Globus pallidus (tissue), 1 donor: ENCODE results near the gene TNFSF13B.
A peak's percentile ranks its signal among the peaks of the same experiment; 100 is the strongest.
"Not testable (repeated sequence)": the region's sequence is repeated elsewhere in the genome, so short reads cannot be mapped to it uniquely, and the experiment has no call there.

Experiments used
- DNase-seq: peaks from one replicate; pipeline ENCODE4 v3.0.0-alpha.2; 2015; ENCODE audit warnings: low spot score

Gene TNFSF13B, protein sequence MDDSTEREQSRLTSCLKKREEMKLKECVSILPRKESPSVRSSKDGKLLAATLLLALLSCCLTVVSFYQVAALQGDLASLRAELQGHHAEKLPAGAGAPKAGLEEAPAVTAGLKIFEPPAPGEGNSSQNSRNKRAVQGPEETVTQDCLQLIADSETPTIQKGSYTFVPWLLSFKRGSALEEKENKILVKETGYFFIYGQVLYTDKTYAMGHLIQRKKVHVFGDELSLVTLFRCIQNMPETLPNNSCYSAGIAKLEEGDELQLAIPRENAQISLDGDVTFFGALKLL

DNA sequence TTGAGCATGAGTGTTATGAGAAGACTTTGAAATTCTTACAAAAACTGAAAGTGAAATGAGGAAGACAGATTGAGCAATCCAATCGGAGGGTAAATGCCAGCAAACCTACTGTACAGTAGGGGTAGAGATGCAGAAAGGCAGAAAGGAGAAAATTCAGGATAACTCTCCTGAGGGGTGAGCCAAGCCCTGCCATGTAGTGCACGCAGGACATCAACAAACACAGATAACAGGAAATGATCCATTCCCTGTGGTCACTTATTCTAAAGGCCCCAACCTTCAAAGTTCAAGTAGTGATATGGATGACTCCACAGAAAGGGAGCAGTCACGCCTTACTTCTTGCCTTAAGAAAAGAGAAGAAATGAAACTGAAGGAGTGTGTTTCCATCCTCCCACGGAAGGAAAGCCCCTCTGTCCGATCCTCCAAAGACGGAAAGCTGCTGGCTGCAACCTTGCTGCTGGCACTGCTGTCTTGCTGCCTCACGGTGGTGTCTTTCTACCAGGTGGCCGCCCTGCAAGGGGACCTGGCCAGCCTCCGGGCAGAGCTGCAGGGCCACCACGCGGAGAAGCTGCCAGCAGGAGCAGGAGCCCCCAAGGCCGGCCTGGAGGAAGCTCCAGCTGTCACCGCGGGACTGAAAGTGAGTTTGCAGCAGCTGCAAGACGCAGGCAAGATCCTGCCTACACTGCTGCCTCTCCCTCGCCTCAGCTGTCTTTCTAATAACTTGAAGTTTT is at the start of gene TNFSF13B:
TNFSF13B (plus strand) TSS at position 118 of the 728 bp plus-strand sequence; CDS start at position 296, 178 bp downstream.
- peak; percentile 49 for DNase-seq

DNA sequence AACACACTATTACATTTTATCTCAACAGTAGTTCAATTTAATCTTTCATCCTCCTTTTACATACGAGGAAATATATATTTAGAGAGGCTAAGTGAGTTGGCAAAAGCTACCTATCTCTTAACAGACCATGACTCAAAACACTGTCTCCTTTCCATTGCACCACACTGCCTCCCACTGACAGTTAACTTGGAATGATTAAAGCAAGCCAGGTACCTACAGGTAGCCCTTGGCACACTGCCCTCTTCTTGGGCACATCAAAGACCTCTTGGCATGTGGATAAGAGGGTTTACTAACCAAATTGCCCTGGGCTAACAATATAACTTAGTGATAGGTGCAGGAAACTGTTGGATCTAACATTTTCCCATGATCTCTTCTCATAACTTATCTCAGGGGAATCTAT is 49.5 kb upstream of the TNFSF13B start:
- DNase-seq = no peak

- no peak for DNase-seq
Measured at GRCh38 chr13:108223687-108224503, 45.6 kb upstream of the TNFSF13B start.

- DNase-seq = no peak
Measured at GRCh38 chr13:108225440-108225839, 44.1 kb upstream of the TNFSF13B start.

DNA sequence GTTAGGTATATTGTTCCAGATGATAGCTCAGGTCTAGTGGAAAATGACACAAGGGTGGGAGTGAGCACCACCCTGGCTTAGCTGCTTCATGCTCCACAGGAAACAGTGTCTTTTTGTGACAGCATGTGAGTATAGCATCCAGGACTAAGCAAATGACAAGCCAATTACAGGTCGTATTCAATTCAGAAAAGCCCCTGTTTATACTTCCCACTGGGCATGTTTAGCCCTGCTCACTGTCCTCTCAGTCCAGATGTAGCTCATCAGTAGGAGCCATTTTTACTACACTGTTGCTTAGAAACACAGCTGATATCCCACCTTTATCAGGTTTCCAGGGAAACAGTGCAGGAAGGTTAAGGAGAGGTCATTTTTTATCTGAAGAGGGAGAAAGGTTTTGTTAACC is 43.3 kb upstream of the TNFSF13B start:
- no peak for DNase-seq

DNA sequence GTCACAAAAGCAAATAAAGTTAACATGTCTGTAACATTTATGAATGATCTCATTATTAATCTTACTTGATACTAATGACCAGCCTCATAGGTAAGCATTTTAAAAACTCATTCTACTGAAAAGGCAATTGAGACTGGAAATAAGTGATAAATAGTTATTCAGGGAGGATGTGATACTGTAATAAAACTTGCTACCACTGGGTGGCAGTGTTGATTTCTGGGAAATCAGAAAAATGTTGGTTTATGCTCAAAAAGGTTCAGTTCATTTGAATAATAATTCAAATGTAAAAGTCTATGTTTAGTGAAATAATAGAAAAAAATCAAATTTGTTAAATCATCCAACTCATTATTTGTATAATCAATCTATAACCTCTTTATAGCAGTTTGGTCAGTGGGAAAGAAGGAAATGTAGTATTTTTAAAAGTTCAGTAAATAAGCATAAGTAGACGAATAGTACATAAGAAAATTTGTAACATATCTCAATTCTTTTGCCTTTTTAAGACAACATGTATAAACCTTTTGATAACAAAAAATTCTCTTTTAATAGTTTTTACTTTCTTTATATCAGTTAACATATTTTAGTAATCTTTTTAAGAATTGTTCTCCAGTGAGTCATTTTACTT is 41.8 kb upstream of the TNFSF13B start:
- DNase-seq = peak; percentile 29

GRCh38 chr13:108230377-108230776 is 39.1 kb upstream of the TNFSF13B start:
- DNase-seq = no peak

- DNase-seq = no peak
Measured at GRCh38 chr13:108249150-108249549, 20.4 kb upstream of the TNFSF13B start.

- no peak for DNase-seq
Measured at GRCh38 chr13:108257248-108257647, 12.3 kb upstream of the TNFSF13B start.

DNA sequence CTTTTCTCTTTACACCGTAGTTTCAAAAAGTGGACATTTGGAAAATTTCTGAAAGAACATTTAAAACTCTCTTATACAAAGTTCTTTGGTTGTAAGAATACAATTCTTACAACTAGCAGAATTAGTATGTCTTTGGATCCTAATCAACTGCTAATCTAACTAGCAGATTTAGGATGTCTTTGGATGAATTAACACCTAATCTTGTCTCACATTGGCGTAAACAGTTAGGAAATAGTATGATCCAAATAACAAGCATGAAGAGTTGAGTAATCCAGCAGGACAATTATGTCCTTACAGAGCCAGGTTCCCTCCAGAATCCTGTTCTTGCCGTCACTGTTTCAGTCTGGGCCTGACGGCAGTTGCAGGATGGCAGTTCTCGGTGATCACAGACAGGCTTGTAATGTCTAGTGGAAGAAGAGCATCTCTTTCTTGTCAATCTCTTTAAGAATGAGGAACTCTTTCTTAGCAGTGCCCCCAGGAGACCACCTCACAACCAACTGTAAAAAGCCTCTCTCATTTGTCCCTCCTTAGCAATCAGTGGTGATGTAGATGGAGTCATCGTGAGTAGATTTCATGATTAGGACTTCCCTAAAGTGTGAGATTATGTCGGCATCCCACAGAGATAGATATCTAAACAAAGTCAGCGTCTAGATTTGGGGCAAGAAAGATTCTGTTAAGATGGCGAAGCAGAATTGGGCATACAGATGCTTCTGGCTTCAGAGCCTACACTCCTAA is 5.7 kb upstream of the TNFSF13B start:
- DNase-seq = no peak

DNA sequence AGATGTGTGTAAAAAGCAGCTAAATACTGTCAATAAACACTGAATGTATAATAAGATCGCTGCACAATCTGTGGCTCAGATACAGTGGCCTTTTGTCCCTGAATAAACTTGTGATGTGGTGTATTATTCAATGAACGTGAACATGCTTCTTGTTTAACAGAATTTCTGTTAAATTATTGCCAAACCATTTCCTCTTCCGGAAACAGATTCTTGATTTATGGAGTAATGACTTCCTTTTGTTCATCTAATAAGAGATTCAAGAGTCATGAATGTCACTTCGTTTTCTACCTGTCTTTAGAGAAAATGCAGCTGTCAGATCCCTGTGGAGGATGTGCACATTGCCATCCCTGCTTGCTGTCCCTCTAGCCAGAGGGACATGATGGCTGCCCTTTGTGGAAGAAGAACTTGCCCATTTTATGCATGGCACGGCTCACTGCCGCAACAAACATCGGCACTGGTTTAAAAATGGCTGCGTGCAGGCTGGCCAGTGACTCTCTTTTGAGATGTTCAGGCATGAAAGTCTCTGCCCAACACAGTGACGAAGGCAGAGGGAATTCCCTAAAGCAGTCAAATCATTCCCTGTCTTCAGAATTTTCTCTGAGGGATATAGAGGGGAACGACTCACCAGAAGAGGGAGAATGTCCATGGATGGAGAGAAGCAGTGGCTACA is 3.1 kb upstream of the TNFSF13B start:
- DNase-seq = no peak

DNA sequence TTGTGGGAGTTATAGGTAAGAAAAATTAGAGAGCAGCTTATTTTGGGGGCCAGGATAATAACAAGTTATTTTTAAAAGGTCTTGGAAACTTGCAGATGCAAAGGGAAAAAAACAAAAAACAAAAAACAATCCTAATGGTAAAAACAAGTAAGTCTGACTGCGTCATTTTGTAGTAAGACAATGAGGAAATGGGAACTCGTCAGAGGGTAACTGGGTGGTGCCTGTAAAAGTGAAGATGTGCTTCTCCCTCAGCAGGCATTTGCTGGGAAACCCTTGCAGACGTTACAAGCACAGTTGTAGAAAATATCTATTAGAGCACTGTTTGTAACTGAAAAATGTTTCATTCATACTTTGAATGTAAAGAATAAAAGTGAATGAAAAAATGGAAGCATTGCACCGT is 2.2 kb upstream of the TNFSF13B start:
- DNase-seq = no peak

GRCh38 chr13:108267855-108268254 is 1.7 kb upstream of the TNFSF13B start:
- DNase-seq = not testable (repeated sequence)

GRCh38 chr13:108268466-108269112 is 929 bp upstream of the TNFSF13B start:
- DNase-seq = no peak

GRCh38 chr13:108270442-108270841 is 924 bp downstream of the TNFSF13B start:
- DNase-seq = no peak

DNA sequence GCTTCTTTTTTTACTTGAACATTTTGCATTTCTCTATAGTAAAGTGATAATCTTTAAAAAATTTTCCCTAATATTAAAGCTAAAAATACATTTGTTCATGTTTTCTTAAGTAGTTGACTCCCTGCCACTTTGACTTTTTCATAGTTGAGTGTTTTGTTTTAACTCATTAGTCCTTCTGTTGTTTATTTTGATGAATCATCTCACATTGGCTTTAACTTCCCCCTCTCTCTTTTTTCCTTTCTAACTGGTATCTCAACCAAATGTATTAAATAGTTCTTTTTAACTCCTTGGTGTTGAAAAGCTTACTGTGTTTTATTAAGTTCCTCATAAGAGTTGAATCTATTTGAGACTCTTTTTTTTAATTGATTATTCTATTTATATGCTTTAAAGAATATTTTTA is 2.8 kb downstream of the TNFSF13B start:
- no peak for DNase-seq

DNA sequence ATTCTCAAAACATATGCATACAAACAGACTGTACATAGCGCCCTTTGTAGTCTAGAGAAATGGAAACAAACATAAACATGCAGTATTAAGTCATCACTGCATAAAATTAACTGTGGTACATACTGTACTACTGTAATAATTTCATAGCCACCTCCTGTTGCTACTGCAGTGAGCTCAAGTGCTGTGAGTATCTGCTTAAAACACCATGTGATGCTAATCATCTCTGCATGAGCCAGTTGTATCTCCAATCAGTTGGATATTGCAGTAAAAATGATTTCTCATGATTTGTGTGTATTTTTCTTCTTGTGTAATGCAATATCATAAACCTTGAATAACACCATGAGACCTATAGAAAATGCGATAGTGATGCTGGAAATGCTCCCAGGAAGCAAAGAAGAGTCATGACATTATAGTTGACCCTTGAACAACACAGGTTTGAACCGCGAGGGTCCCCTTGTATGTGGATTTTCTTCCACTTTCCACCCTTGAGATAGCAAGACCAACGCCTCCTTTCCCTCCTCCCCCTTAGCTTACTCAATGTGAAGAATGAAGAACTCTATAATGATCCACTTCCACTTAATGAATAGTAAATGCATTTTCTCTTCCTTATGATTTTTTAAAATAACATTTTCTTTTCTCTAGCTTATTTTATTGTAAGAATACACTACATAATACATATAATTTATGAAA is 4.1 kb downstream of the TNFSF13B start:
- DNase-seq = no peak

DNA sequence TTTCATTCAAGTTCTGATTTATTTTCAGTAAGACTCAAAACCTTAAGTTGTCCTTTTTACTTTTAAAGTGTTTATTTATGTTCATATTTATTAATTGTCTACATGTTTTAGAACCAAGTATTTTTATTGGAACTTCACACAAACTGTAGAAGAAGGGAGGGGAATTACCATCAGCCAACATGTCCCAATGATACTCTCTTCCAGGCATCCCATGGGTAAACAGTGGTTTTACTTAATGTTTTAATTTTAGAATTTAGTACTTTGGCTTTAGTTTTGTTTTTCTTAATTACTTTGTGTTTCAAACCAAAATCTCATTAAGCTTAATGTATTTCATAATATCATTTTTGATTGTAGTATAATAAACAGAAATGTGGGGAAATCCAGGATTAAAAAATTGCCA is 5.2 kb downstream of the TNFSF13B start:
- no peak for DNase-seq

DNA sequence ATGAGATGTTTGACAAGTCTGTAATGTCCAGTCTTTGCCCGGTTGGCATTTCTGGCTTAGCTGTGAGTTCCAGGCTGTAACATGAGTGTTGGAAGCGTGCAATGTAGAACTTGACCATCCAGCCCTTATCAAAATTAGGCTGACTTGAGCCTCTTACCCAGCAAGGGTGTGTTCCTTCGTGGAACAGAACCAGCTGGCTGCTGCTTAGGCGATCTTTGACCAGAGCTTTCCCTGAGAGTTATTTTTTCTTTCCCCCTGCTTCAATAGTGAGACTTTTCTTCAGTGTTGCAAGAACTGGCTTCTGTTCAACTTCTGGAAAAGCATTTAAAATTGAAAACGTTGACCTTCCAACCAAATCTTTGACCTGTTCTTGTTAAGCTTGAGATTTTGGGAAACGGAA is 6.5 kb downstream of the TNFSF13B start:
- DNase-seq = no peak

GRCh38 chr13:108278466-108278865 is 8.9 kb downstream of the TNFSF13B start:
- DNase-seq = no peak
